ENCODE data around the gene BAK1.

The BAK1 gene

GRCh38 chr6:33586108-33586640, 6.1 kb upstream of the BAK1 start:
- DNase-seq (ENCODE audit: low read depth) = no peak
- H3K4me3 ChIP-seq (ENCODE audit: low read length) = no peak overlapping the region
- TF ChIP-seq, protein P1, sequence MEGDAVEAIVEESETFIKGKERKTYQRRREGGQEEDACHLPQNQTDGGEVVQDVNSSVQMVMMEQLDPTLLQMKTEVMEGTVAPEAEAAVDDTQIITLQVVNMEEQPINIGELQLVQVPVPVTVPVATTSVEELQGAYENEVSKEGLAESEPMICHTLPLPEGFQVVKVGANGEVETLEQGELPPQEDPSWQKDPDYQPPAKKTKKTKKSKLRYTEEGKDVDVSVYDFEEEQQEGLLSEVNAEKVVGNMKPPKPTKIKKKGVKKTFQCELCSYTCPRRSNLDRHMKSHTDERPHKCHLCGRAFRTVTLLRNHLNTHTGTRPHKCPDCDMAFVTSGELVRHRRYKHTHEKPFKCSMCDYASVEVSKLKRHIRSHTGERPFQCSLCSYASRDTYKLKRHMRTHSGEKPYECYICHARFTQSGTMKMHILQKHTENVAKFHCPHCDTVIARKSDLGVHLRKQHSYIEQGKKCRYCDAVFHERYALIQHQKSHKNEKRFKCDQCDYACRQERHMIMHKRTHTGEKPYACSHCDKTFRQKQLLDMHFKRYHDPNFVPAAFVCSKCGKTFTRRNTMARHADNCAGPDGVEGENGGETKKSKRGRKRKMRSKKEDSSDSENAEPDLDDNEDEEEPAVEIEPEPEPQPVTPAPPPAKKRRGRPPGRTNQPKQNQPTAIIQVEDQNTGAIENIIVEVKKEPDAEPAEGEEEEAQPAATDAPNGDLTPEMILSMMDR (IDR thresholded peaks at IDR 0.05; ENCODE audit: insufficient read depth, low read depth, low read length, missing control alignments) = no peak

GRCh38 chr6:33585403-33586107, 5.5 kb upstream of the BAK1 start:
- peak; percentile 65 for DNase-seq (ENCODE audit: low read depth)
- no peak overlapping the region for H3K4me3 ChIP-seq (ENCODE audit: low read length)
- TF ChIP-seq, protein P1 (IDR thresholded peaks at IDR 0.05; ENCODE audit: insufficient read depth, low read depth, low read length, missing control alignments) = peak; percentile 97

- H3K4me3 ChIP-seq (ENCODE audit: low read length) = no peak overlapping the region
- TF ChIP-seq, protein P1 (IDR thresholded peaks at IDR 0.05; ENCODE audit: insufficient read depth, low read depth, low read length, missing control alignments) = no peak
- DNase-seq (ENCODE audit: low read depth) = no peak
These were observed 4.8 kb upstream of the BAK1 start for GRCh38 chr6:33584700-33585402.

- TF ChIP-seq, protein P1 (IDR thresholded peaks at IDR 0.05; ENCODE audit: insufficient read depth, low read depth, low read length, missing control alignments) = peak; percentile 44
- H3K4me3 ChIP-seq (ENCODE audit: low read length) = no peak overlapping the region
- no peak for DNase-seq (ENCODE audit: low read depth)
These were observed 3.6 kb upstream of the BAK1 start for GRCh38 chr6:33583591-33584155.

DNA sequence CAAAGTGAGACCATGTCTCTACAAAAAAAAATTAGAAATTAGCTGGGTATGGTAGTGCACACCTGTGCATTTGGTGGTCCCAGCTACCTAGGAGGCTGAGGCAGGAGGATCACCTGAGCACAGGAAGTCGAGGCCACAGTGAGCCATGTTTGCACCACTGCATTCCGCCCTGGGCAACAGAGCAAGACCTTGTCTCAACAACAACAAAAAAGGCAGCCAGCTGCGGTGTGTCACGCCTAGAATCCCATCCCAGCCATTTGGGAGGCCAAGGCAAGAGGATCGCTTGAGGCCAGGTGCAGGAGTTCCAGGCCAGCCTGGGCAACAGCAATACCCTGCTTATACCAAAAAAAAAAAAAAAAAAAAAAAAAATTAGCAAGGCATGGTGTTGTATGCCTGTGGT, 1.1 kb upstream of the BAK1 start:
- TF ChIP-seq, protein P1 (IDR thresholded peaks at IDR 0.05; ENCODE audit: insufficient read depth, low read depth, low read length, missing control alignments) = no peak
- H3K4me3 ChIP-seq (ENCODE audit: low read length) = no peak overlapping the region
- no peak for DNase-seq (ENCODE audit: low read depth)

GRCh38 chr6:33578588-33579011, 1.5 kb downstream of the BAK1 start:
- DNase-seq (ENCODE audit: low read depth) = no peak
- TF ChIP-seq, protein P1 (IDR thresholded peaks at IDR 0.05; ENCODE audit: insufficient read depth, low read depth, low read length, missing control alignments) = no peak
- peak overlapping the region; percentile 94 for H3K4me3 ChIP-seq (ENCODE audit: low read length)
